ENCODE measurements around the gene TOX2.

TOX2 gene

DNA sequence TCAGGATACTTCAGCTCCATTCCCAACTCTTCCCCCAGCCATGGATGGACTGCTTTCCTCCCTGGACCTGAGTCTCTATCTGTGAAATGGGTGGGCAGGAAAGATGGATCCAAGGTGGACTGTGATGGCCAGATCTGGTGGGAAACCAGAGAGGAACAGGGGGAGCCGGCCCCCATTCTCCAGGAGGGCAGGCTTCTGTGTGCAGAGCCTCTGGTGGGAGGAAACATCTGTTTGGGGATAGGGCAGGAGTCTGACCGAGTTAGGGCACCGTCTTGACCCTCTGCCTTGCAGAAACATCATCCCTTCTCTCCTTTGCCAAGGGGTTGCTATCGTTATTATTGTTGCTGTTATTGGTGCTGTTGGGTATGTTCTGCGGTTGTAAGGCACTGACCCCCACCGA lies 91.5 kb downstream of the TOX2 start:
- DNase-seq (ENCODE audit: low read depth) = no peak
- TF ChIP-seq, protein P1, sequence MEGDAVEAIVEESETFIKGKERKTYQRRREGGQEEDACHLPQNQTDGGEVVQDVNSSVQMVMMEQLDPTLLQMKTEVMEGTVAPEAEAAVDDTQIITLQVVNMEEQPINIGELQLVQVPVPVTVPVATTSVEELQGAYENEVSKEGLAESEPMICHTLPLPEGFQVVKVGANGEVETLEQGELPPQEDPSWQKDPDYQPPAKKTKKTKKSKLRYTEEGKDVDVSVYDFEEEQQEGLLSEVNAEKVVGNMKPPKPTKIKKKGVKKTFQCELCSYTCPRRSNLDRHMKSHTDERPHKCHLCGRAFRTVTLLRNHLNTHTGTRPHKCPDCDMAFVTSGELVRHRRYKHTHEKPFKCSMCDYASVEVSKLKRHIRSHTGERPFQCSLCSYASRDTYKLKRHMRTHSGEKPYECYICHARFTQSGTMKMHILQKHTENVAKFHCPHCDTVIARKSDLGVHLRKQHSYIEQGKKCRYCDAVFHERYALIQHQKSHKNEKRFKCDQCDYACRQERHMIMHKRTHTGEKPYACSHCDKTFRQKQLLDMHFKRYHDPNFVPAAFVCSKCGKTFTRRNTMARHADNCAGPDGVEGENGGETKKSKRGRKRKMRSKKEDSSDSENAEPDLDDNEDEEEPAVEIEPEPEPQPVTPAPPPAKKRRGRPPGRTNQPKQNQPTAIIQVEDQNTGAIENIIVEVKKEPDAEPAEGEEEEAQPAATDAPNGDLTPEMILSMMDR (IDR thresholded peaks at IDR 0.05; ENCODE audit: control insufficient read depth, extremely low read depth, insufficient read depth) = no peak

DNA sequence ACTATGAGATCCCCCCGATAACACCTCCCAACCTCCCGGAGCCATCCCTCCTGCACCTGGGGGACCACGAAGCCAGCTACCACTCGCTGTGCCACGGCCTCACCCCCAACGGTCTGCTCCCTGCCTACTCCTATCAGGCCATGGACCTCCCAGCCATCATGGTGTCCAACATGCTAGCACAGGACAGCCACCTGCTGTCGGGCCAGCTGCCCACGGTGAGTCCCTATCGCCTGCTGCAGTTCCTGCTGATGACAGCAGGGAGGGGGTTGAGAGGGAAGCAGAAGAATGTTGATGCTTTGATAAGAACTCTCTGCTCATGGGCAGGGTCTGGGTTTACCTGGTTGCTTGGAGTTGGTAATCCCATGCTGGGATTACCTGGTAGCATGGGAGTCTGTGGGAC lies 91.9 kb downstream of the TOX2 start:
- TF ChIP-seq, protein P1 (IDR thresholded peaks at IDR 0.05; ENCODE audit: control insufficient read depth, extremely low read depth, insufficient read depth) = no peak
- no peak for DNase-seq (ENCODE audit: low read depth)
- no peak overlapping the region for H3K4me3 ChIP-seq (ENCODE audit: low read depth, low read length)

More for the DNA sequence above, 91.5 kb downstream of the TOX2 start:
- no peak overlapping the region for H3K4me3 ChIP-seq (ENCODE audit: low read depth, low read length)

DNA sequence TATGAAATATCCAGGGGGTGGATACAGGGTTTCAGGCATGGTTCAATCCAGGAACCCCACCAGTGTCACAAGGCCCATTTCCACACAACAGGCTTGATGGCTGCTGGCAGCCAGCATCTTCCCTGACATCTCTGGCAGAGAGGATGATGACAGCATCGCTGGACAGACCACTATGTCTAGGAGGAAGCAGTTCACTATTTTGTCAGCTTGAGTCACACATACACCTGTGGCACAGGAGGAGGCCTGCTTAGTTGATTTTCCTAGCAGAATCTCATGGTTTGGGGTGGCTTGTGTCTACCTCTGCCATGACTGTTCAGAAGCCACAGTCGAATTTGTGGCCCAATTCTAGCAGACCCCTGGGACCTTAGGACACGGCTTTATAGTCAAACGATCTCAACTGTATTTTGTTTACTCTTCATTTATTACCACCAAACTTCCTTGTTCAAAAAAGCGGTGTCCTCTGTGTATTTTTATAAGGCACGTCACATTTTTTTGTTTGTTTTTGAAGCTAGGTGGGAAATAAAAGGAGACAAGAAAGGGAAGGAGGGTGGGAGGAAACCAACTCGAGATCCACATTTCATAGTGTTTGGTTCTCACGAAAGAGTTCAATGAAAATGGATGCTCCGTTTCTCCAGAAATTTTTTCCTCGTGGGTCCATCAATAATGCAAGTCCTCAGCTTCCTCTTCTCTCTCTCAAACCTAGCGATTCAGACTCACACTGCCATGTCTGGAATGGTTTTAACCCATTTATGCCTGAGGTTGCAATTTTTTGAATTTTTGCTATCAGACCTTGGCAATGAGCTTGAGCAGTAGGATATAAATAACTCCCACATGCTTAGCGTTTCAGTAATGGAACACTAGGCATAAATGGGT lies 94.4 kb downstream of the TOX2 start:
- peak; percentile 52 for DNase-seq (ENCODE audit: low read depth)
- TF ChIP-seq, protein P1 (IDR thresholded peaks at IDR 0.05; ENCODE audit: control insufficient read depth, extremely low read depth, insufficient read depth) = no peak
- no peak overlapping the region for H3K4me3 ChIP-seq (ENCODE audit: low read depth, low read length)

DNA sequence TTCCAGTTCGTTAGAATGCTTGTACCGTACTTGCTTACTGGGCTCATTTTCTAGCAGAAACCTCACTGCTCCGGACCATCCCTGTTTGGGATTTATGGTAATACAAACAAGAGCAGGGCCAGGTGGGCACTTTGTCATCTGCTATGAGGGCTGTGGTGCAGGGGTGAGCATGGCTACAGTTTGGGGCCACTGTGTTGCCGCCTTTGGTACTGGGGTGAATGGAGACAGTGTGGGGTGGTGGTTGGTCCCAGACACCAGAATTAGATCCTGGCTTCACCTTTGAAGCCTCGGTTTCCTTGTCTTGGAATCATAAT lies 95.0 kb downstream of the TOX2 start:
- TF ChIP-seq, protein P1 (IDR thresholded peaks at IDR 0.05; ENCODE audit: control insufficient read depth, extremely low read depth, insufficient read depth) = no peak
- no peak overlapping the region for H3K4me3 ChIP-seq (ENCODE audit: low read depth, low read length)
- no peak for DNase-seq (ENCODE audit: low read depth)

DNA sequence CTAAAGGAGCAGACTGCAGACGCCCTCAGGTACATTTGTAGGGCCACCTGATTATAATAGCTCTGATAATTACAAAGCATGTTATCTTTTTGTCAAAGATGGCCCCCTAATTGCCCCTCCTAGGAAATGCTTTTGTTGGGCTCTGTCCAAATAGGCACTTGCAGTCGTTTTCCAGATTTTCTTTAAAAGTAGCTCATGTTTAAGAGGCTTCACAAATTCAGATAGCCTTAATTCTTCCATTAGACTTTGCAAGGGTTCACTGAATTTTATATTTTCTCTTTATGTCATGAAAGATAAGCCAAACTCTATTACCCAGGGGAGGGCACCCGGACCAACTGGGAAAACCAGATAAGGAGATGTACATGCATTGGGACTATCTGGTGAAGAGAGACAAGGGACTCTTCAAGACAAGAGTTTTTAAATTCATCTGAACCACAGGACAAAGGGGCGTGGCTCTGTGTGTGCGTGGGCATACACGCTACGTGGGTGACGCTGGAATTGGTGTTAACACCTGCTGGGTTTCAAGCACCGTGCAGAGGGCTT lies 95.6 kb downstream of the TOX2 start:
- H3K4me3 ChIP-seq (ENCODE audit: low read depth, low read length) = no peak overlapping the region
- TF ChIP-seq, protein P1 (IDR thresholded peaks at IDR 0.05; ENCODE audit: control insufficient read depth, extremely low read depth, insufficient read depth) = no peak
- DNase-seq (ENCODE audit: low read depth) = no peak

DNA sequence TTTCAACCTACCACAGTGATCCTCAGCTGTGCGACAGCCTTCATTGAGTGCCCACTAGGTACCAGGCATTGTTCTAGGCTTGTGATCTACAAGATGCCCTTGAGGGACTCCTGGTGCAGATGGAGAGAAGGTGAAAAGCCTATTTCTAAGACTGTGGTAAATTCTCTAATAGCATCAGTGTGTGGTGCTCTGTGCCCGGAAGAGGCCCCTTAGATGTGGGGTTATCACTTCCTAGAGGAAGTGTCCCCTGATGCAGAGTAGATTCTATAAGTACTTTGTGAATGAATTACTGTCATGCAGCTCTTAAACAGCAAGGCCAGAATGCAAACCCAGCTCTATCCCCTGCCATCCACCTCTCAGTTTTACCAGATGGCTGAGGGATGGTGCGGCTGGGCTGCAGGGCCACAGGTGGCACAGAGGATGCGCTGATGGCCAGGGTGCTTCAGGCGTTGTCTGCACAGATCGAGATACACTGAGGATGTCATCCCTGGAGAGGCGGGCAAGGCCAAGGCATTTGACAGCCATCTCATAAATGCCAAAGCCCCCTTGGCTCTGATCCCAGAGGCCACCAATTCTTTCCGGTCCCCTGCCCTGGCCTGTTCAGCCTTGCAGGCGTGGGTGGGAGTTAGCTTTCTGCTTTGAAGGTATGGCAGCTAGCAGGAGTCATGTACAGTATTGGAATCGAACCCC lies 96.7 kb downstream of the TOX2 start:
- TF ChIP-seq, protein P1 (IDR thresholded peaks at IDR 0.05; ENCODE audit: control insufficient read depth, extremely low read depth, insufficient read depth) = no peak
- no peak for DNase-seq (ENCODE audit: low read depth)
- H3K4me3 ChIP-seq (ENCODE audit: low read depth, low read length) = no peak overlapping the region
